SW480 (cell line): ENCODE data around the gene ALOX12.
"Not testable (repeated sequence)": the region's sequence is repeated elsewhere in the genome, so short reads cannot be mapped to it uniquely, and the experiment has no call there.

ENCODE experiments used
- DNase-seq: peaks from one replicate; pipeline ENCODE4 v3.0.0-alpha.2; 2016; ENCODE audit warnings: low spot score

The ALOX12 gene, protein sequence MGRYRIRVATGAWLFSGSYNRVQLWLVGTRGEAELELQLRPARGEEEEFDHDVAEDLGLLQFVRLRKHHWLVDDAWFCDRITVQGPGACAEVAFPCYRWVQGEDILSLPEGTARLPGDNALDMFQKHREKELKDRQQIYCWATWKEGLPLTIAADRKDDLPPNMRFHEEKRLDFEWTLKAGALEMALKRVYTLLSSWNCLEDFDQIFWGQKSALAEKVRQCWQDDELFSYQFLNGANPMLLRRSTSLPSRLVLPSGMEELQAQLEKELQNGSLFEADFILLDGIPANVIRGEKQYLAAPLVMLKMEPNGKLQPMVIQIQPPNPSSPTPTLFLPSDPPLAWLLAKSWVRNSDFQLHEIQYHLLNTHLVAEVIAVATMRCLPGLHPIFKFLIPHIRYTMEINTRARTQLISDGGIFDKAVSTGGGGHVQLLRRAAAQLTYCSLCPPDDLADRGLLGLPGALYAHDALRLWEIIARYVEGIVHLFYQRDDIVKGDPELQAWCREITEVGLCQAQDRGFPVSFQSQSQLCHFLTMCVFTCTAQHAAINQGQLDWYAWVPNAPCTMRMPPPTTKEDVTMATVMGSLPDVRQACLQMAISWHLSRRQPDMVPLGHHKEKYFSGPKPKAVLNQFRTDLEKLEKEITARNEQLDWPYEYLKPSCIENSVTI

DNA sequence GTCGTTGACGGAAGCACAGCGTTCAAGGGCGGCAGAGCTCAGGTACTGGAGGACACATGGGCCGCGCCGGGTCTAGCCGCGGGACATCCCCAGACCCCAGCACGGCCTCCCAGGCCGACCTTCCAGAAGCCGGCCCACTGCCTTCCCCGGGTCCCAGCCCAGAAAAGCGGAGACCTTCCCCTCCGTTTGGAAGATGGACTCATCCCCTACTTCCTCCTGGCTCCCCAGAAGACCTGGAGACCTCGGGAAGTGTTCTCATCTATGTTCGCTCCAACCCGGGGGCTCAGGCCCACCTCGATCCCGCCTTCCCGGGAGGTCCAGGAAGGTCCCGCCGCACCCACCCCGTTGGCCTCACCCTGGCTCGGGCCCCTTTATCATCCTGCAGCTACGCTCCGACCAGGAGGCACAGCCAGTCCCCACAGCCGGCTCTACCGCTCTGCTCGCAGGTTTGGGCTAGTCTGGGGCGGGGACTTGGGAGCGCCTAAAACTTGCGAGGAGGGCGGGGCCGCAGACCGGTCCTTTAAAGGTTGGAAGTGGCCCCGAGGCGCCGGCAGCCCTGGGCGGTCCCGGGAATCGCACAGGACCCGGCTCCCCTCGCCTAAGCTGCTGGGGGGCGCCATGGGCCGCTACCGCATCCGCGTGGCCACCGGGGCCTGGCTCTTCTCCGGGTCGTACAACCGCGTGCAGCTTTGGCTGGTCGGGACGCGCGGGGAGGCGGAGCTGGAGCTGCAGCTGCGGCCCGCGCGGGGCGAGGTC, at the start of gene ALOX12:
ALOX12 (plus strand) TSS at position 550 of the 756 bp plus-strand sequence; CDS start at position 619, 69 bp downstream.
- no peak for DNase-seq

DNA sequence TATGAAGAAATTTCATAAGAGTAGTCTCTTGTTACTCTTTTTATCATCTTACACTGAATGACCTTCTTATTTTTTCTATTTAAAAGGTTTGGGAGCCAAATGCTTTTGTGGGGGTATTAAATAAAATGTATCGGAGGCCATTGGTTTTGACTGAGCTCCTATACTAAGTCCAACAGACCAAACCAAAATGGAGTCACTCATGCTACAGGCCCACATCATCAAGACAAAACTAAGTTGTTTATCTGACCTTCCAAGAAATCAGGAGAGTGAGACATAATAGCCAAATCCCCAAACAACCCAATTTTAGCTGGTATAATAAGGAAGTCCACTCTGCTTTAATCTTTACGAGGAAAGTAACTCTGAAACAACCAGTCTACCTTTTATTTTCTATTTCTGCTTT, 48.1 kb upstream of the ALOX12 start:
- DNase-seq: no peak

DNA sequence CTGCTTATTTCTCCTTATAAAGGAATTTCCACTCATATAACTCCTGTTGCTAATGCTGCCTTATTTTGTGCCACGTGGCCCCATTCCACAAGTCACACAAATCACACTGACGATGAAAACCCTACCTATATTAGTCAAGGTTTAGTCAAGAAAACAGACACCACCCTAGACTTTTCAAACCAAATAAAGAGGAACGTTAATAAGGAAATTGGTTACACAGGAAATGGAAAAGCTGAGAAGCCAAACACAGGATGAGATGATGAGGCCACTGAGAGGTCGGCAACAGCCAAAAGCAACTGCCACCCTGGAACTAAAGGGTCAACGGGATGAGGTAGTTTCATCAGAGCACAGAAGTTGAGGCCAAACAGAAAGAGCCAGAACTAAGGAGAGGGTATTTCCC, 47.3 kb upstream of the ALOX12 start:
- DNase-seq: no peak

DNA sequence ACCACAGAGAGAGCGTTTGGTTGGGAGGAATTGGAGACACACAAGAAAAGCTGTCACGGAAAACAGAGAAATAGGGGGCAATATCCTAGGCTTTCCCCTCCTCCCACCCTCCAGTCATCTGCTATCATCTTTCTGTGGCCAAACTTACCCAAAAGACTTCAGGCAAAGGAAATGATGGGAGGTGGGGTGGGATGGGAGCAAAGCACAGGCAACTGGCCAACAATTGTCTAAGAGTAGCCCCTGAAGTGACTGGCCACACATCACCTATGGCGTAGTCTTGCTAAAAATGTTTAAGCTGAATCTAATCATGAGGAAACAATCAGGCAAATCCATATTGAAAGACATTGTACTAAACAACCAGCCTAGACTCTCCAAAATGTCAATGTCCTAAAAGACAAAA, 46.9 kb upstream of the ALOX12 start:
- no peak for DNase-seq

DNA sequence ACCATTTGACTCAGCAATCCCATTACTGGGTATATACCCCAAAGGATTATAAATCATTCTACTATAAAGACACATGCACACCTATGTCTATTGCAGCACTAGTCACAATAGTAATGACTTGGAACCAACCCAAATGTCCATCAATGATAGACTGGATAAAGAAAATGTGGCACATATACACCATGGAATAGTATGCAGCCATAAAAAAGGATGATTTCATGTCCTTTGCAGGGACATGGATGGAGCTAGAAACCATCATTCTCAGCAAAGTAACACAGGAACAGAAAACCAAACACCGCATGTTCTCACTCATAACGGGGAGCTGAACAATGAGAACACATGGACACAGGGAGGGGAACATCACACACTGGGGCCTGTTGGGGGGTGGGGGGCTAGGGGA, 44.9 kb upstream of the ALOX12 start:
- not testable (repeated sequence) for DNase-seq

DNA sequence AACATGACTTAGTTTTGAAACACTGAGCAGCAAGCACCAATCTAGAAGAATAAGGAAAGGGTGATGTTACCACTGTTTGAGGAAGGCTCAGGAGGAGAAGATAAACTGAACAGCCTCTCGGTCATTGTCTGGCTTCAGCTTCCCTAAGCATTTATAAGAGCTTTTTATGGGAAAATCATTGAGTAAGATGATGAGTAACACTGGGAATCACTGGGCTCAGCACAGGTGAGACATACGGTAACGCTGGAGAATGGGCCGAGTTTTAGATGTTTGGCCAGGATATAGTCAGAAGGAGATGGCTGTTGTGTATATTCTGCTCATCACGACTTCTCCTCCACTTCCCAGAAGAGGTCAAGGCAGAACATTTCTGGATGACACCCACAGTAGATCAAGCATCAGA, 42.2 kb upstream of the ALOX12 start:
- DNase-seq: no peak

DNA sequence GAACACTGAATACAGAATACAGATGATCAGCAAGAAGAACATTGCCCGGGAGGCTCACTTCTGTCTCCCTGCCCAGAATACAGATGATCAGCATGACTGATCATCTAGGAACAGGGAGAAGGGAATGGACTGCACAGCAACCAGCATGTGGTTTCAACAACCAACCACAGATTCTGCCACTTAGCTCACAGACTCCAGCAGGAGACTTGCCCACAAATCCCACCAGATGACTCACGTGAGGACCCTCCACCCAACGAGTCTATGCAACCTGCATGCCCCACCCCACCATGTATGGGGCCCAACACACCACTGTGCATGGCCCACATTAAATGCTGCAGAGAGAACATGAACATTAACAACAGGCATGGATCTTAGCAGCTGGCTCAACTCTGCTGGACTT, 36.1 kb upstream of the ALOX12 start:
- DNase-seq: no peak

DNA sequence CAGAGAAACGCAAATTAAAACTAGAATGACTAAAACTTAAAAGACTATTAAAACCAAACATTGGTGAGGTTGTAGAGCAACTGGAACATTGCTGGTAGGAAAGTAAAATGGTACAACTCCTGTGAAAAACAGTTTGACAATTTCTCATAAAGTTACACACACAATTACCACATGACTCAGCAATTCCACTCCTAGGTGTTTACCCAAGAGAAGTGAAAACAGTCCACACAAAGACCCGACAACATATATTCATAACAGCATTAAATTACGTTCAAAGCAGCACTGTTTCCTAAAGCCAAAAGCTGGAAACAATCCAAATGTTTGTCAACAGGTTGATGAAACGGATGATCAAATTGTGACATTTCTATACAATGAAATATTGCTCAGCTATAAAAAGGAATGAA, 26.5 kb upstream of the ALOX12 start:
- no peak for DNase-seq

DNA sequence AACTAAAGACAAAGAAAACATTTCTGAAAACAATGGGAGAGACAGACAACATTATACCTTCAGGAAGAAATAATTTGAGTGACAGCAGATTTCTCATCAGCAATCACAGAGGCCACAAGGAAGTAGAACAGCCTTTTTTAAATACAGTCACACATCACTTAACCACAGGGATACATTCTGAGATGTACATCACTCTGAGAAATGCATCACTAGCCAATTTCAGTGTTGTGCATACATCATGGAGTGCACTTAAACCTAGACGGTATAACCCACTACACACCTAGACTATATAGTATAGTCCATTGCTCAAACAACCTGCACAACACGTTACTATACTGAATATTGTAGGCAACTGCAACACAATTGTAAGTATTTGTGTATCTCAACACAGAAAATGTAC, 24.9 kb upstream of the ALOX12 start:
- DNase-seq: no peak

DNA sequence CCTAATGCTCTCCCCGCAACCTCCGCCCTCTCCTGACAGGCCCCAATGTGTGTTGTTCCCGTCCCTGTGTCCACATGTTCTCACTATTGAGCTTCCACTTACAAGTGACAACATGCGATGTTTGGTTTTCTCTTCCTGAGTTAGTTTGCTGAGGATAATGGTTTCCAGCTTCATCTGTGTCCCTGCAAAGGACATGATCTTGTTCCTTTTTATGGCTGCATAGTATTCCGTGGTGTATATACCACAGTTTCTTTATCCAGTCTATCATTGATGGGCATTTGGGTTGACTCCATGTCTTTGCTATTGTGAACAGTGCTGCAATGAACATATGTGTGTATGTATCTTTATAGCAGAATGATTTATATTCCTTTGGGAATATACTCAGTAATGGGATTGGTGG, 16.4 kb upstream of the ALOX12 start:
- not testable (repeated sequence) for DNase-seq

GRCh38 chr17:6981426-6981825, 14.4 kb upstream of the ALOX12 start:
- DNase-seq: no peak

GRCh38 chr17:6985266-6985665, 10.6 kb upstream of the ALOX12 start:
- DNase-seq: no peak

DNA sequence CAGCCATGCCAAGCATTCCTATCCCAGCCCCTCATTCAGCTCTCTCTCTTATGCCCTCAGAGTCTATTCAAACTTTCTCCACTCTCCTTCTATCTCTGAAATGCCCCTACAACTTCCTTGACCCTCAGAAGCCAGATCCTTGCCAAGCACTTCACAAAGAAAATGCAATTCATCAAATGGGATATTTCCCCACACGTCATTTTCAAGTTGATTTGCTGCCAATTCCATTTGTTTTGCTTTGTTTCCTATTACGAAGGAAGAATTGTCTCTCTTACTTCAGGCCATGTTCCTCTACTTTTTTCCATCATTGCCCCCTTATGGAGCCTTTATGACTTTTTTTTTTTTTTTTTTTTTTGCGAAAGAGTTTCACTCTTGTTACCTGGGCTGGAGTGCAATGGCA, 9.2 kb upstream of the ALOX12 start:
- DNase-seq: no peak

- DNase-seq: no peak
Measured at GRCh38 chr17:6989779-6990178, 6.1 kb upstream of the ALOX12 start.

GRCh38 chr17:6993613-6994056, 2.2 kb upstream of the ALOX12 start:
- not testable (repeated sequence) for DNase-seq

GRCh38 chr17:6994118-6994598, 1.7 kb upstream of the ALOX12 start:
- DNase-seq: no peak

- DNase-seq: no peak
Measured at GRCh38 chr17:6994666-6995256, 1.1 kb upstream of the ALOX12 start.

DNA sequence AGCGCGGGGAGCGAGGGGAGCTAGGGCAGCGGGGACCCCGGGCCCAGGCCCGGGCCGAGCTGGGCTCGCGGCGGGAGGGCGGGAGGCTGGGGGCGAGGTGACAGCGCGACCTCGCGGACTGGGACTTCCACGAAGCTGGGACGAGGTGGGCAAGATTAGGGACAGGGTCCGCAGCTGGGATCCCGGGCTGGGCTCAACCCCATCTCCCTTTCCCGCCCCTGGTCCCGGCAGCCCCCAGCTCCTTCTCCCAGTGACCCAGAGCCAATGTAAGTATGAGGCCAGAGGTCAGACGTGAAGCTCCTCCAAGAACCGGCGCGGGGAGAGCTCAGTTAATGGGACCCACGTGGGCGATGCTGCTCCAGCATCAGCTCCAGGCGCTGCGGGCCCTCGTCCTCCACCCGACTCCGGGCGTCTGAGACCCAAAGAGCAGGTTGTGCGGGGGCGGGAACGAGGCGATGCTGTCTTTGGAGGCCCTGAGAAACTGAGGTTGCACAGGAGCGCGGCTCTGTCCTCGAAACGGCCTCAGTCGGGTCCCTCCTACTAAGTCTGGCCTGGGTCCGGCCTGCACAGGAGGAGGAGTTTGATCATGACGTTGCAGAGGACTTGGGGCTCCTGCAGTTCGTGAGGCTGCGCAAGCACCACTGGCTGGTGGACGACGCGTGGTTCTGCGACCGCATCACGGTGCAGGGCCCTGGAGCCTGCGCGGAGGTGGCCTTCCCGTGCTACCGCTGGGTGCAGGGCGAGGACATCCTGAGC, 585 bp downstream of the ALOX12 start:
- DNase-seq: no peak

- no peak for DNase-seq
Measured at GRCh38 chr17:6997171-6997570, 1.3 kb downstream of the ALOX12 start.

GRCh38 chr17:6998855-6999508, 3.1 kb downstream of the ALOX12 start:
- DNase-seq: no peak
